GM18520 (cell line): ENCODE measurements around the gene ARID1B.

ENCODE experiments used
- ATAC-seq: cut with Tn5 transposase; IDR thresholded peaks from one replicate; pipeline ENCODE4 v1.9.1; 2021; ENCODE audit not compliant: unreplicated experiment

Gene ARID1B

DNA sequence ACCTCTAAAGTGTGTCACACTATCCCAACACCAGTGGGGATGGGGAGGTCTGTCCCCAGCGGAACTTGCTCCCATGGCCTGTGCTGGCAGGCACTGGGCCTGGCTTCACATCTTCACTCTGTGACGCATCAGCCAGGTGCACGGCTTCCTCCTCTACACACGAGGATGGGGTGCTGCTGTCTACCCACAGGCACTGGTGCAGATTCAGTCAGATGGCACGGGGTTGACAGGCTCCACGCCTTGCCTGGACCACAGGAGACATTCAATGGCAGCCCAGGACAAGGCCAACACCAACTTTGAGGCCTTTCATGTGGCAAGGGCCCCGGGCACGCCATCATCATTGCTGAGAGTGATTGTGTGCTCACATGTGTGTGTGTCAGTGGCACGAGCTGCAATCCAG is 453.7 kb downstream of the ARID1B start:
- no peak for ATAC-seq

DNA sequence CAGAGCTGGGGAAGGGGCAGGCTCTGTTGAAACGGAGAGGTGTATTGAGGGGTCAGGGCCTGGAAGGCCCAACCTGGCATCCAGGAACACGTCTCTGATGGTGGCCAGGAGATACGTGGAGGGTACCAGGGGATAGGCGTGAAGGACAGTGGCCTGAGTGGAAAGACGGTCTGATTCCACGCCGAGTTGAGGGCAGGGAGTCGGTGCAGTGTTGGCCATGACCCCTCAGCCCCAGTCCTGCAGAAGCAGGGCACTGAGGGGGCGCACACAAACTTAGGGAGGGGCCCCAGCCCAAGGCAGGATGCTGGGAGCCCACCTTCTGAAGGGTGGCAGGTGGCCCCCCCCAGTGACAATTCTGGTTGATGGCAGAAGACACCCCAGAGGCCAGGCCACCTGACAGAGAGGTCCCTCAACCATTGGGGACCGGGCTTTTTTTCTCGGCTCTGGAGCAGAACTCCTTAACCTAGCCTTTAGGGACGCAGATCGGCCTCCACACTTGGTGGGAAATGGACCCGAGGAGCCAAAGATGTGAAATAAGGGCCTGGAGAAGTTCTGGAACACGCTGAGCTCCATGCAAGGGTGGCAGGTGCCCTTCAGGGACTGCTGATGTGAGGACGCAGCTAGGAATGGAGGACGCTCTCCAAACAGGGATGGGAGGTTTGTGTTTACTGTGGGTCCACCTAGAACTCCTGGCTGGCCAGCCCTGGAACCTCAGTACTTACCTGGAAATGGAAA is 455.1 kb downstream of the ARID1B start:
- ATAC-seq, result no peak

- no peak for ATAC-seq
Measured at GRCh38 chr6:157233156-157233555, 456.0 kb downstream of the ARID1B start.

GRCh38 chr6:157233686-157234085 is 456.5 kb downstream of the ARID1B start:
- ATAC-seq, result no peak

- ATAC-seq, result no peak
Measured at GRCh38 chr6:157235600-157236039, 458.4 kb downstream of the ARID1B start.

- no peak for ATAC-seq
Measured at GRCh38 chr6:157236040-157236725, 459.0 kb downstream of the ARID1B start.

GRCh38 chr6:157238346-157238745 is 461.2 kb downstream of the ARID1B start:
- no peak for ATAC-seq

- ATAC-seq, result no peak
Measured at GRCh38 chr6:157239148-157239547, 462.0 kb downstream of the ARID1B start.

- no peak for ATAC-seq
Measured at GRCh38 chr6:157239671-157240058, 462.5 kb downstream of the ARID1B start.

DNA sequence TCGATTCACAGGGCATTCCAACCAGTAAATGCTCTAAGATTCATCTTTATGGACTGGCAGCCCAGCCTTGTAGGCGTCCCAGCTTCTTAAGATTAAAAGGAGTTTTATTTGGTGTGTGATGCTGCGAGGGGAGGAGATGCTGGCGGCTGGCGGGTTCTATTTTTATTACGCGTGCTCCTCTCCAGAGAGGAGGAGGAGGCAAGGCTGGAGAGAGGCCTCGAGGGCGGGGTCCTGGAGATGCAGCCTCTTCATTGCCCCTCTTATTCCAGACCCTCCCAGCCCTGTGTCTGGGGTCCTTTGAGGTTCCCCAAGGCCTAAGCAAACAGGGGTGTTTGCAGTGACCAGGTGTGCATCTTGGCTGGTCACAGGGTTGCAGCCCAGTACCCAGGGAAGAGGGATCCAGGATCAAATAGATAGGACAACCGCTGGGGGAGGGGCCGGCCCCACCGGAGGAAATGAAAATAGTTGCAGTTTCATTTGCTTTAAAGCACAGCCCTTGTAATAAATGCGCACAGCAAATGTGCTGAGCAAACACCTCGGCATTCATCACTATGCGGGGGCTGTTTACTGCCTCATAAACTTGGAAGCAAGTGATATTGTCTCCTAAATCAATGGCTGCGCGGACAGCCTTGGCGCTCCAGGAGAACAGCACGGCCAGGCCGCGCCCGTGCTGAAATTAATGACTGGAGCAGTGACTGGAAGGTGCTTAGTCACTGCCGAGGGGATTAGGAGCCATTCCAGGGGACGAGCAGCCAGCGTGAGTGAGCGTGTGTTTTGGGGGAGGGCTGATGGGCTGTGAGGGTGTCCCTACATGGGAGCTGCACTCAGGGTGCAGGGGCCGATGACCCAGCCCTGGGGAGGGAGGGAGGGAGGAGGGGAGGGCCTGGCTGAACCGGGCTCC is 463.1 kb downstream of the ARID1B start:
- ATAC-seq, result no peak

GRCh38 chr6:157240960-157241311 is 463.8 kb downstream of the ARID1B start:
- no peak for ATAC-seq

- ATAC-seq, result no peak
Measured at GRCh38 chr6:157242791-157243190, 465.6 kb downstream of the ARID1B start.

- ATAC-seq, result no peak
Measured at GRCh38 chr6:157244175-157244574, 467.0 kb downstream of the ARID1B start.

DNA sequence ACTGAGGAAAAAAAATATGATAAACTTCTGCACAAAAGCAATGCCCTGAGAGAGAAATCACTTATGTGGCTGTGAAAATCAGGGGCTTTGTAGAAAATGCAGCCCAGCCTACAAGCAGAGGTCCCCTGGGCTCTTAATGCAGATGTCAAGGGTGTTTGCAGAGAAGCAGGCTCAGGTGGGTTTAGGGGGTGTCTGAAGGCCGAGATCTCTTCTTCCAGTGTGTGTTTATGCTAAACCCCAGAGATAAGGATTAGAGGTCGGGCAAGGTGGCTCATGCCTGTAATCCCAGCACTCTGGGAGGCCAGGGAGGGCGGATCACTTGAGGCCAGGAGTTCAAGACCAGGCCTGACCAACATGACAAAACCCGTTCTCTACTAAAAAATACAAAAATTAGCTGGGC is 467.6 kb downstream of the ARID1B start:
- no peak for ATAC-seq

GRCh38 chr6:157245436-157245835 is 468.3 kb downstream of the ARID1B start:
- no peak for ATAC-seq

DNA sequence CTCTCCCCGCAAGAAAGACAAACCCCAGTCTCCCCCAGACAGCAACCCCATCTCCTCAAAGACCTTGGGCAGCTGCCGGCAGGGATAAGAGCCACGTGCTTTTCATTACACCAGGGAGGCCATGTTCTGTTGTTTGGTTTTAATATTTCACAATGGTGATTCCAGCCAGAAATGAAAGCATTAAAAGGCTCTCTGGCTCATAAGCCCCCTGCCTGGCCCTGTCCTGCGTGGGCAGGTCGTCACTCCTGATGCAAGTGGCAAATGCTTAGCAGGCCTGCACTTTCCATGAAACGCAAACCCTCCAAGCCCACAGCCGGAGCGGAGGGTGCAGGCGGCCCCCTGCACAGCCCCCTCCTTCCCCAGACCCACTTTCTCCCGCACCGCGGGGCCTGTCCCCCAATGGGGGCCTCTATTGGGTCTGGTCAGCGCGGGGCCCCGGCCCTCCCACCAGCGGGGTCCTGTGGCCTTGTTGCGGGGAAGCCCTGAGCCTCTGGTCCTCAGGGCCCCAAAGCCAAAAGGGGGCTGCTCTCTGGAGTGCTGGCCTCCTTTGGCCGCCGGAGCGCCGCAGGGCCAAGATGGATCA is 469.0 kb downstream of the ARID1B start:
- ATAC-seq, result no peak

DNA sequence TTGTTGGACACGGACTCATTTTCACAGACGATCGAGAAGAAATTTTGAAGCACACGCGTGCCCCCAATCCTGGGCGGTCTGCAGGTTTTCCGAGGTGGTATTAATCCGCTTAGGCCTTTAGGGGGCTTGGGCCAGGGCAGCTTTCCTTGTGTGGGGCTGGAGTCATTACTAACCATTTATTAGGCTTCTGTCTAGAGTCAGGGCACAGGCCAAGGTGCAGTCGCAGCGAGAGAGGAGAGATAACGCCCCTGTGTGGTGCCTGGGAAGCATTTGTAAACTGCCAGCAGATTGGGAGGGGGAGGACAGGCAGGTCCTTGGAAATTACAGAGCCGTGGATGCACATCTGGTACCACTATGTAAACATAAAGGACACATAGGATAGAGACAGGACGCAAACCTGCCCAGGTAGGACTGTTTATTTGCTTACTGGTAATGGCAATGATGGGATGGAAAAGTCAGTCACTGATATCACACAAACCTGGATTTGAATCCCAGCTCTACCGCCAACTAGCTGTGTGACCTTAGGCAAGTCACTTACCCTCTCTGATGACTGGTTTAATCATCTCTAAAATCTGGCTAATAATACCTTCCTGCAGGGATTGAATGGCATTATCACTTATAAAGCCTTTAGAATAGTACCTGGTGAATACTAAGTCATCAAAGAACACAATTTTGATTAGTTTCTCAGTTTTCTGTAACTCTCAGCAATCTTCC is 469.8 kb downstream of the ARID1B start:
- ATAC-seq, result no peak

GRCh38 chr6:157248264-157248663 is 471.1 kb downstream of the ARID1B start:
- no peak for ATAC-seq

- ATAC-seq, result no peak
Measured at GRCh38 chr6:157249826-157250225, 472.6 kb downstream of the ARID1B start.

DNA sequence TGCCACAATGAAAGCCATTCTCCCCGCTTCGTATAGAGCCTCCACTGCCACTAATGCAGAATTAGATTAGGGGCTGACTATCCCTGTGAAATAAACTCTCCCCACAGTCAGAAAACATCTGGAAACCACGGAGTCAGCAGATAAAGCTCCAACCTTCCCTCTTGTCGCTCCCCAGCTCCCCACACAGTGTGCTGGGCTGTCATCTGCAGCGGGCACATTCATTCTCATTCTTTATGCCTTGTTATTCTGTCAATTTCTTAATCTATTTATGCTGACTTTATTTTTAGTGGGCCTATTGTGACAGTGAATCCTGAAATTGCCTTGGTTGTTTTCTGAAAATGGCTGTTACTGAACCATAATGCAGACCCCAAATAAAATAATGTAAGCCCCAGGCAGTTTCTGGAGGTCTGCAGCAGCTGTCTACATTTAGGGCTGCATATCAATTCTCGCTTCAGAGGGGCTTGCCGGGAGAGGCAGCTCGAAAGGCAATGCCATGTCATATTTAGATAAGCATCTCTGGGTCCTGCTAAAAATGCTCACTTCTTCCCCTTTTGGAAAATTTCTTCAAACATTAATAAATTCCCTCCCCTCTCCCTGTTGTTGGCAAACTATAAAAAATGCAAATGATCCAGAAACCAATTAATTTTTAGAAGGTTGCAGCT is 474.5 kb downstream of the ARID1B start:
- ATAC-seq, result no peak
